Smooth muscle cell (in vitro differentiated cells): Measurements from ENCODE around the gene TSNAXIP1. TPM values are rescaled to one million over a fixed set of nuclear protein-coding genes. Genes with fewer than 3 reads are reported as not detected.

Experiments
- DNase-seq: peaks from one replicate; lab custom pipeline; 2025; ENCODE audit not compliant: unreplicated experiment; lab: John Stamatoyannopoulos, UW
- H2AFZ ChIP-seq: fragments of 200-600 bp; sonication (generic); 2 replicates; pipeline ENCODE4 v1.6.0; 2016; ENCODE audit warnings: antibody characterized with exemption, low read depth, mild to moderate bottlenecking
- H3F3A ChIP-seq: fragments of 200-600 bp; sonication (generic); 2 replicates; pipeline ENCODE4 v1.6.0; 2017; ENCODE audit warnings: antibody characterized with exemption, low read depth
- H3K27ac ChIP-seq: fragments of 200-600 bp; sonication (generic); 2 replicates; pipeline ENCODE4 v1.5.1; 2016; ENCODE audit warnings: low read depth, mild to moderate bottlenecking
- H3K27me3 ChIP-seq: fragments of 200-600 bp; sonication (generic); 2 replicates; pipeline ENCODE4 v1.6.1; 2016; ENCODE audit warnings: low read depth, mild to moderate bottlenecking
- H3K36me3 ChIP-seq: fragments of 200-600 bp; sonication (generic); 2 replicates; pipeline ENCODE4 v1.5.1; 2016; ENCODE audit warnings: low read depth
- H3K4me1 ChIP-seq: fragments of 200-600 bp; sonication (generic); 2 replicates; pipeline ENCODE4 v1.5.1; 2016; ENCODE audit warnings: low read depth
- H3K4me2 ChIP-seq: fragments of 200-600 bp; sonication (generic); 2 replicates; pipeline ENCODE4 v1.6.0; 2016; ENCODE audit warnings: mild to moderate bottlenecking
- H3K4me3 ChIP-seq: fragments of 200-600 bp; sonication (generic); 2 replicates; pipeline ENCODE4 v1.5.1; 2016; ENCODE audit warnings: mild to moderate bottlenecking
- H3K79me2 ChIP-seq: fragments of 200-600 bp; sonication (generic); 2 replicates; pipeline ENCODE4 v1.6.0; 2016; ENCODE audit warnings: low read depth, mild to moderate bottlenecking
- H3K9ac ChIP-seq: fragments of 200-600 bp; sonication (generic); 2 replicates; pipeline ENCODE4 v1.6.0; 2016; ENCODE audit warnings: low read depth
- H3K9me3 ChIP-seq: fragments of 200-600 bp; sonication (generic); replicated peaks from 2 replicates; pipeline ENCODE4 v1.5.1; 2016; ENCODE audit warnings: low read depth
- H4K20me1 ChIP-seq: fragments of 200-600 bp; sonication (generic); 2 replicates; pipeline ENCODE4 v1.6.0; 2016; ENCODE audit warnings: low read depth
- WGBS: methylation state at CpG from one replicate; pipeline ENCODE4 v1.1.7; 2016; ENCODE audit warnings: low lambda C conversion rate; 5-methylcytosine and 5-hydroxymethylcytosine counted together
- polyA plus RNA-seq: library from polyadenylated mRNA; unstranded; fragments of >200 nt; fragmentation: Nextera tagmentation; extraction: Ambion mirVana; gene quantifications from 2 replicates; pipeline ENCODE4 v1.2.1, GENCODE V29; 2016
- total RNA-seq: library from RNA; depleted of rRNA; stranded (reverse); fragments of >200 nt; gene quantifications from 2 replicates; pipeline ENCODE4 v1.2.3, GENCODE V29; 2014
- TF ChIP-seq, protein P1 (sequence below): fragments of 200-600 bp; sonication (generic); IDR thresholded peaks from 2 replicates; pipeline ENCODE4 v1.5.1; 2017; ENCODE audit warnings: borderline replicate concordance, mild to moderate bottlenecking, antibody characterized with exemption; ENCODE audit not compliant: insufficient read depth, poor library complexity, severe bottlenecking

Gene TSNAXIP1, protein sequence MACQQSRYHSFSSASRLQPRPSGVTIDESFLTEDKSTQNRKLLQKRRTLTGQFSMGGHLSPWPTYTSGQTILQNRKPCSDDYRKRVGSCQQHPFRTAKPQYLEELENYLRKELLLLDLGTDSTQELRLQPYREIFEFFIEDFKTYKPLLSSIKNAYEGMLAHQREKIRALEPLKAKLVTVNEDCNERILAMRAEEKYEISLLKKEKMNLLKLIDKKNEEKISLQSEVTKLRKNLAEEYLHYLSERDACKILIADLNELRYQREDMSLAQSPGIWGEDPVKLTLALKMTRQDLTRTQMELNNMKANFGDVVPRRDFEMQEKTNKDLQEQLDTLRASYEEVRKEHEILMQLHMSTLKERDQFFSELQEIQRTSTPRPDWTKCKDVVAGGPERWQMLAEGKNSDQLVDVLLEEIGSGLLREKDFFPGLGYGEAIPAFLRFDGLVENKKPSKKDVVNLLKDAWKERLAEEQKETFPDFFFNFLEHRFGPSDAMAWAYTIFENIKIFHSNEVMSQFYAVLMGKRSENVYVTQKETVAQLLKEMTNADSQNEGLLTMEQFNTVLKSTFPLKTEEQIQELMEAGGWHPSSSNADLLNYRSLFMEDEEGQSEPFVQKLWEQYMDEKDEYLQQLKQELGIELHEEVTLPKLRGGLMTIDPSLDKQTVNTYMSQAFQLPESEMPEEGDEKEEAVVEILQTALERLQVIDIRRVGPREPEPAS
- 0.18 and 1.1 TPM in 2 replicates for total RNA-seq
- 1.0 and 3.1 TPM in 2 replicates for polyA plus RNA-seq

DNA sequence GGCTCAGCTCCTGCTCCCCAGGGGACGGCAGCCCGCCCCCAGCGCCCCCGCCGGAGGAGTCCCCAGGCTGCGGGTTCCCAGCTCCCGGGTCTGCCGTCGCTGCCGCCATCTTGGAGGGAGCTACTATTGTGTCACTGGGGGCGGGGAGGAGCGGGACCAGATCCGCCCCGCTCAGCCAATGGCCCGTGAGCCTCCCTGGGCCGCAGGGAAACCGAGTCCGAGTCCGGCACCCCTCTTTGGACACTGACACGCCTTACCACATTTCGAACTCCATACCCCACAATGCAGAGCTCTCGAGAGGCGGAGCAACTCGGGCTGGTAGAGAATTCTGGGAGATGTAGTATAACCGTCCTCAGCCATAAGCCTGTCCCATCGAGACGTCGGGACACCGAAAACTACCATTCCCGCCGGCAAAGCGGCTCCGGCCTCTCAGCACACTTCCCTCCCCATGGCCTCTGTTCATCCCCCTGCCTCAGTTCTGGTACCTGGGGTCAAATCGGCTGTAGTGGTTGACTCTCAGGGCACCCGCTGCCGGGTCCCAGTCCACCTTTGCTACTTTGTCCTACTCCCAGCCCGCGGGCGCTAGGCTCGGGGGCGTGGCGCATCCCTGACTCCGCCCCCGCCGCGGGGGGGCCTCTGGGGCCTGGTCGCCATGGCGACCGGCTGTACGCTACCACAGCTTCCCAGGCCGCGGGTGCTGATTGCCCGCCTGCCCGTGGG is at the start of gene TSNAXIP1, which contains the start of gene RANBP10:
TSNAXIP1 (plus strand) TSS at position 462 of the 720 bp plus-strand sequence. CDS start 261 bp downstream, outside the sequence.
RANBP10 (minus strand) TSS at position 133 of the 720 bp plus-strand sequence; CDS start at position 109, 24 bp downstream.
- Histone ChIP-seq H3K36me3 (no peaks in the 10 kb centered on the region), H3K4me1 (peaks cover 6% of the 10 kb centered on the region), H3K9me3 (no peaks in the 10 kb centered on the region), H3K27ac (peak within 1 kb of the TSS; percentile 56), H3K9ac (peak within 1 kb of the TSS; percentile 94), H3K4me3 (peak within 1 kb of the TSS; percentile 99), H4K20me1 (peaks cover 25% of the 10 kb centered on the region), H2AFZ (peak within 1 kb of the TSS; percentile 93), H3K79me2 (peaks cover 43% of the 10 kb centered on the region), H3F3A (no peaks in the 10 kb centered on the region), H3K4me2 (peak within 1 kb of the TSS; percentile 98), H3K27me3 (no peaks in the 10 kb centered on the region)
- TF ChIP-seq, protein P1, sequence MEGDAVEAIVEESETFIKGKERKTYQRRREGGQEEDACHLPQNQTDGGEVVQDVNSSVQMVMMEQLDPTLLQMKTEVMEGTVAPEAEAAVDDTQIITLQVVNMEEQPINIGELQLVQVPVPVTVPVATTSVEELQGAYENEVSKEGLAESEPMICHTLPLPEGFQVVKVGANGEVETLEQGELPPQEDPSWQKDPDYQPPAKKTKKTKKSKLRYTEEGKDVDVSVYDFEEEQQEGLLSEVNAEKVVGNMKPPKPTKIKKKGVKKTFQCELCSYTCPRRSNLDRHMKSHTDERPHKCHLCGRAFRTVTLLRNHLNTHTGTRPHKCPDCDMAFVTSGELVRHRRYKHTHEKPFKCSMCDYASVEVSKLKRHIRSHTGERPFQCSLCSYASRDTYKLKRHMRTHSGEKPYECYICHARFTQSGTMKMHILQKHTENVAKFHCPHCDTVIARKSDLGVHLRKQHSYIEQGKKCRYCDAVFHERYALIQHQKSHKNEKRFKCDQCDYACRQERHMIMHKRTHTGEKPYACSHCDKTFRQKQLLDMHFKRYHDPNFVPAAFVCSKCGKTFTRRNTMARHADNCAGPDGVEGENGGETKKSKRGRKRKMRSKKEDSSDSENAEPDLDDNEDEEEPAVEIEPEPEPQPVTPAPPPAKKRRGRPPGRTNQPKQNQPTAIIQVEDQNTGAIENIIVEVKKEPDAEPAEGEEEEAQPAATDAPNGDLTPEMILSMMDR, result no peak
- 2% methylated on average over 44 of the region's 54 CpGs for WGBS
- peak; percentile 98 for DNase-seq

DNA sequence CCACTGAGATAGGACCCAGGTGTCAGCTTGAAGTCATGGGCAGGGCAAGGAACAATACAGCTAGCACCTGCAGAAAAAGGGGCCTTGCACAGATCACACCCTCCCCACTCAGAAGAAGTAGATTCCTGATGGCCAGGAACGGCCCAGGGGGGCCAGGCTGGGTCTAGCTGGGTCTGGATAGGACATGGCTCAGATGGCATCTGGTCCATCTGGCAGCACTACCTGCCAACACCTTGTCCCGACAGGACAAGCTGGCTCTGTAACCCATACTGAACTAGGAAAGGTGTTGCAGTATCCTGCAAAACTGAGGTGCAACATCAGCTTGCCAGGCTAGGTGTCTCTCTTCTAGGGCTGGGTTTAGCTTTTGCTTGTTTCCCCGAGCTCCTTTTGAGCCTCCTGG is 48.7 kb upstream of the TSNAXIP1 start:
- Histone ChIP-seq H3K36me3 (no peaks in the 10 kb centered on the region), H3K4me2 (no peak overlapping the region), H3K27ac (no peak overlapping the region), H3K27me3 (no peaks in the 10 kb centered on the region), H3K4me3 (no peak overlapping the region), H4K20me1 (peaks cover 83% of the 10 kb centered on the region), H3F3A (no peaks in the 10 kb centered on the region), H3K9me3 (no peaks in the 10 kb centered on the region), H3K79me2 (no peaks in the 10 kb centered on the region), H3K9ac (no peak overlapping the region), H2AFZ (no peak overlapping the region), H3K4me1 (no peaks in the 10 kb centered on the region)
- TF ChIP-seq, protein P1, result no peak
- WGBS, result 95% methylated on average over 3 of the region's 3 CpGs
- DNase-seq, result no peak

DNA sequence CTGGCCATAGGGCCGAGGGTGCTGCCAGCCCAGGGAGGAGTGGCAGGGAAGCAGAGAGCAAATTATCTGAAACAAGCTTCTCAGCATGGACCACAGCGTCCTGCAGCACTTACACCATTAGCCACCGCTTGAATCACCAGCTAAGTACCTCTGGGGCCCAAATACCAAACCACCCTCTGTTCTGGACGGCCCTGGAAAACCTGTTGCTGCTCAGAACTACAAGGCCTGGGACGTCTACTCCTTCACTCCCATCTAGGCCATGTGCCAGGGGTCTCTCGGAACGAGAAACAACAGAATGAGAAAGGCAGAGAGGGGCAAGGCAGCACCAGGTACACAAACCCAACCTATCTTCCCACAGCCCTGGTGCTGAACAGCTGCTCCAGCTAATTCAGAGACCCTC is 47.7 kb upstream of the TSNAXIP1 start:
- H3K27me3 ChIP-seq, result no peaks in the 10 kb centered on the region
- WGBS, result 85% methylated on average over 7 of the region's 7 CpGs
- no peak overlapping the region for H3K4me2 ChIP-seq
- H3K27ac ChIP-seq, result no peak overlapping the region
- H3K4me1 ChIP-seq, result no peaks in the 10 kb centered on the region
- H3F3A ChIP-seq, result no peaks in the 10 kb centered on the region
- no peak overlapping the region for H2AFZ ChIP-seq
- no peak overlapping the region for H3K9ac ChIP-seq
- no peaks in the 10 kb centered on the region for H3K9me3 ChIP-seq
- no peak overlapping the region for H3K4me3 ChIP-seq
- peaks cover 93% of the 10 kb centered on the region for H4K20me1 ChIP-seq
- TF ChIP-seq, protein P1, result no peak
- no peaks in the 10 kb centered on the region for H3K36me3 ChIP-seq
- no peak for DNase-seq
- no peaks in the 10 kb centered on the region for H3K79me2 ChIP-seq
